ENCODE measurements around the gene CELA2A. TPM values are rescaled to one million over a fixed set of nuclear protein-coding genes. Genes with fewer than 3 reads are reported as not detected.

The CELA2A gene
- not detected for polyA plus RNA-seq

DNA sequence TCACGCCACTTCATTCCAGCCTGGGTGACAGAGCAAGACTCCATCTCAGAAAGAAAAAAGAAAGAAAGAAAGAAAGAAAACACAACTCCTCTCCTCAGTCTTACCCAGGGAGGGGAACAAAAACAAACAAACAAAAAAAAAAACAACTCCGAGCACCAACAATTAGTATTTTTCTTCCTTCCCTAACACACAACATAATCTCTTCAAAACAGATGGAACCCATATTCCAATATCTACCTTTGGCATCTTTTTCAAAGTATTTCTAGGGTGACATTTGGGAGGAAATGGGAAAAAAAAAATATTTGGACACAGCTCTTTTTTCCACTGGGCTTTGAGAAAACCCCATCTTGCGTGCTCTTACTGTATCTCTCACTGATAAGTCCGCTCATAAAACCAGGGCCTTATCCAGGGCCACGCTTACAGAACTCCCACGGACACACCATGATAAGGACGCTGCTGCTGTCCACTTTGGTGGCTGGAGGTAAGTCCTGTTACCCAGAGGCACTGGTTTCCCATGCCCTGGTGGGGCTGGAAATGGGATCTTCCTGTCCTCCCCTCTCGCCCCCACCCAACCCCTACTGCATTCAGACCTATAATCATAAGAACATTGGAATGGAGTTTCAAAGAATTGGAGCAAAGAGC is at the start of gene CELA2A:
Gene CELA2A (plus strand): TSS at position 420 of the 642 bp plus-strand sequence. CDS start 22 bp downstream, at position 442.
- no peak within 1 kb of the TSS for H3K4me3 ChIP-seq (ENCODE audit: low read depth in 1 of 2, low read length in 2 of 2)
- H3K27ac ChIP-seq (ENCODE audit: low read depth in 2 of 2, low read length in 1 of 2) = no peak within 1 kb of the TSS
- H3K36me3 ChIP-seq (ENCODE audit: control insufficient read depth in 2 of 2, insufficient read depth in 2 of 2, low read length in 1 of 2) = no peaks in the 10 kb centered on the region
- H3K9me3 ChIP-seq (ENCODE audit: control insufficient read depth in 2 of 2, insufficient read depth in 1 of 2, low read depth in 1 of 2, low read length in 1 of 2) = no peaks in the 10 kb centered on the region
- 75 to 95% methylated on average over 8 of the region's 8 CpGs for WGBS, 2 donors
- no peaks in the 10 kb centered on the region for H3K4me1 ChIP-seq (ENCODE audit: control insufficient read depth in 2 of 2, insufficient read depth in 2 of 2, low read length in 1 of 2)
- H3K27me3 ChIP-seq (ENCODE audit: control insufficient read depth in 1 of 2, insufficient read depth in 2 of 2, low read length in 2 of 2) = peaks cover 0 to under 1% of the 10 kb centered on the region in 2 donors

GRCh38 chr1:15407580-15407979 is 49.0 kb upstream of the CELA2A start:
- WGBS, 2 donors = 67 to 68% methylated on average over 7 of the region's 7 CpGs
- Histone ChIP-seq H3K36me3 (ENCODE audit: control insufficient read depth in 2 of 2, insufficient read depth in 2 of 2, low read length in 1 of 2) (no peaks in the 10 kb centered on the region), H3K27ac (ENCODE audit: low read depth in 2 of 2, low read length in 1 of 2) (peak overlapping the region in 1 of 2 donors; percentile 20)

GRCh38 chr1:15408890-15409387 is 47.6 kb upstream of the CELA2A start:
- WGBS, 2 donors = 38 to 42% methylated on average over 14 of the region's 14 CpGs
- peak overlapping the region in 1 of 2 donors; percentile 86 for H3K4me3 ChIP-seq (ENCODE audit: low read depth in 1 of 2, low read length in 2 of 2)
- peaks cover 7 to 19% of the 10 kb centered on the region in 2 donors for H3K4me1 ChIP-seq (ENCODE audit: control insufficient read depth in 2 of 2, insufficient read depth in 2 of 2, low read length in 1 of 2)

More at GRCh38 chr1:15407580-15407979, 49.0 kb upstream of the CELA2A start:
- no peaks in the 10 kb centered on the region for H3K9me3 ChIP-seq (ENCODE audit: control insufficient read depth in 2 of 2, insufficient read depth in 1 of 2, low read depth in 1 of 2, low read length in 1 of 2)
- H3K4me1 ChIP-seq (ENCODE audit: control insufficient read depth in 2 of 2, insufficient read depth in 2 of 2, low read length in 1 of 2) = peaks cover 7% of the 10 kb centered on the region in 2 donors
- H3K4me3 ChIP-seq (ENCODE audit: low read depth in 1 of 2, low read length in 2 of 2) = no peak overlapping the region
- H3K27me3 ChIP-seq (ENCODE audit: control insufficient read depth in 1 of 2, insufficient read depth in 2 of 2, low read length in 2 of 2) = no peaks in the 10 kb centered on the region

DNA sequence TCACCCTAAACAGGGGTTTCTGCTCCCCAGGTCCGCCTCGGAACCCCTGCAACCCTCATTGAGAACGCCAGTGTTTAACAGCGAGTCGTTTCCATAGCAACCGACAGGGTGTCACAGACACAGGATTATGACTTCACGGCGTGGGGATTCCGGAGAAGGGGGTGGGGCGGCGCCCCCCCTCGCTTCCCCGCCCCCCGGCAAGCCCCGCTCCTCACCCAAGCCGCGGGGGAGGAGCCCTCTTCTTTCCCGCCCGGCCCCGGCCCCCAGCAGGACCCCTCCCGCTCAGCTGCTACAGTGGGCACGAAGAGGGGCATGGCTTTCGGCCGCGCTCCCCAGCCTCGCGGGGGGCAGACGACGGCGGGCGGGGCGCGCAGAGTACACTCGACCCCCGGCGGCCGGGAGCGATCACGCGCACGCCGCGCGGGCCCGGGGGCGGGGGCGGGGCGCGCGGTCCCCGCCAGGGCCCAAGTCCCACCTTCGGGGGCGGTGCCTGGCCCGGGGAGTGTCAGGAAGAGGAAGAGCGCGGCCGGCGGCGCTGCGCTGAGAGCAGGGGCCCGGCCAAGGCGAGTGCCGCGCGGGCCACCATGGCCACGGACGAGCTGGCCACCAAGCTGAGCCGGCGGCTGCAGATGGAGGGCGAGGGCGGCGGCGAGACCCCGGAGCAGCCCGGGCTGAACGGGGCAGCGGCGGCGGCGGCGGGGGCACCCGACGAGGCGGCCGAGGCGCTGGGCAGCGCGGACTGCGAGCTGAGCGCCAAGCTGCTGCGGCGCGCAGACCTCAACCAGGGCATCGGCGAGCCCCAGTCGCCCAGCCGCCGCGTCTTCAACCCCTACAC is 46.9 kb upstream of the CELA2A start, which contains the start of gene EFHD2:
Gene EFHD2 (plus strand): TSS at position 501 of the 835 bp plus-strand sequence. CDS start 84 bp downstream, at position 585.
- H3K36me3 ChIP-seq (ENCODE audit: control insufficient read depth in 2 of 2, insufficient read depth in 2 of 2, low read length in 1 of 2) = peaks cover 0 to 8% of the 10 kb centered on the region in 2 donors
- peak within 1 kb of the TSS; percentile 86 to 95 for H3K4me3 ChIP-seq (ENCODE audit: low read depth in 1 of 2, low read length in 2 of 2)
- H3K4me1 ChIP-seq (ENCODE audit: control insufficient read depth in 2 of 2, insufficient read depth in 2 of 2, low read length in 1 of 2) = peaks cover 7 to 25% of the 10 kb centered on the region in 2 donors
- peak within 1 kb of the TSS; percentile 66 to 70 for H3K27ac ChIP-seq (ENCODE audit: low read depth in 2 of 2, low read length in 1 of 2)
- 0 to 1% methylated on average over 74 to 99 of the region's 99 CpGs for WGBS, 2 donors
- no peaks in the 10 kb centered on the region for H3K27me3 ChIP-seq (ENCODE audit: control insufficient read depth in 1 of 2, insufficient read depth in 2 of 2, low read length in 2 of 2)
- H3K9me3 ChIP-seq (ENCODE audit: control insufficient read depth in 2 of 2, insufficient read depth in 1 of 2, low read depth in 1 of 2, low read length in 1 of 2) = no peaks in the 10 kb centered on the region

More at GRCh38 chr1:15408890-15409387, 47.6 kb upstream of the CELA2A start:
- Histone ChIP-seq H3K27ac (ENCODE audit: low read depth in 2 of 2, low read length in 1 of 2) (peak overlapping the region; percentile 12 to 50), H3K36me3 (ENCODE audit: control insufficient read depth in 2 of 2, insufficient read depth in 2 of 2, low read length in 1 of 2) (peaks cover 0 to 2% of the 10 kb centered on the region in 2 donors), H3K9me3 (ENCODE audit: control insufficient read depth in 2 of 2, insufficient read depth in 1 of 2, low read depth in 1 of 2, low read length in 1 of 2) (no peaks in the 10 kb centered on the region), H3K27me3 (ENCODE audit: control insufficient read depth in 1 of 2, insufficient read depth in 2 of 2, low read length in 2 of 2) (no peaks in the 10 kb centered on the region)

DNA sequence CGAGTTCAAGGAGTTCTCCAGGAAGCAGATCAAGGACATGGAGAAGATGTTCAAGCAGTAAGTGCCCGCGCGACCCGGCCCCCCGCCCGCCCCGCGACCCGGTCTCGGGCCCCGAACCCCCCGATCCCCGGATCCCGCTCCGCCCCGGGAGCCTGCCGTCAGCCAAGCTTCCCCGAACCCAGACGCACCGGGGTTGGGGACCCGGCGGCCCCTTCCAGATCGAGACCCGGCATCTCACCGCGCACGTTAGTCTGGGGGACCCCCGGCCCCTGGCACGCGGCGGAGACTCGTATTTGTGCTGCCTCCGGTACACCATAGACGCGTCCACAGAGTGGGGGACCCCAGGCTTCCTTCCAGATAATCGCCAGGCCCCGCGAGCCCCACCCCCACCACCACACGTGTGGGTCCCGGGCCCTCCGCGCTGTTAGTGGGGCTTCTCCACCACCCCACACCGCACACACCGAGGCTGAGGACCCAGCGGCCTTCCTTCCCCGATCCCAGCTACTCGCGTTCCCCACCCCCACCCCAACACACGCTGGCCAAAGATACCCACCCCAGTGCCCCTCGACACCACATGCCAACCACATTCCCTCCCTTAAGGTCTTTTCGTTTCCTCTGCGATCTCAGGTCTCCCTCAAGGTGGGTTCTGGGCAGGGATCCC is 46.2 kb upstream of the CELA2A start:
- H3K36me3 ChIP-seq (ENCODE audit: control insufficient read depth in 2 of 2, insufficient read depth in 2 of 2, low read length in 1 of 2) = peaks cover 0 to 8% of the 10 kb centered on the region in 2 donors
- H3K4me3 ChIP-seq (ENCODE audit: low read depth in 1 of 2, low read length in 2 of 2) = peak overlapping the region; percentile 86 to 95
- H3K27ac ChIP-seq (ENCODE audit: low read depth in 2 of 2, low read length in 1 of 2) = peak overlapping the region; percentile 66 to 70
- WGBS, 2 donors = 1 to 2% methylated on average over 53 of the region's 53 CpGs
- peaks cover 7 to 25% of the 10 kb centered on the region in 2 donors for H3K4me1 ChIP-seq (ENCODE audit: control insufficient read depth in 2 of 2, insufficient read depth in 2 of 2, low read length in 1 of 2)
- H3K9me3 ChIP-seq (ENCODE audit: control insufficient read depth in 2 of 2, insufficient read depth in 1 of 2, low read depth in 1 of 2, low read length in 1 of 2) = no peaks in the 10 kb centered on the region
- H3K27me3 ChIP-seq (ENCODE audit: control insufficient read depth in 1 of 2, insufficient read depth in 2 of 2, low read length in 2 of 2) = no peaks in the 10 kb centered on the region

- no peaks in the 10 kb centered on the region for H3K27me3 ChIP-seq (ENCODE audit: control insufficient read depth in 1 of 2, insufficient read depth in 2 of 2, low read length in 2 of 2)
- WGBS, 2 donors = 12 to 17% methylated on average over 11 of the region's 11 CpGs
Measured at GRCh38 chr1:15410884-15411245, 45.7 kb upstream of the CELA2A start.

DNA sequence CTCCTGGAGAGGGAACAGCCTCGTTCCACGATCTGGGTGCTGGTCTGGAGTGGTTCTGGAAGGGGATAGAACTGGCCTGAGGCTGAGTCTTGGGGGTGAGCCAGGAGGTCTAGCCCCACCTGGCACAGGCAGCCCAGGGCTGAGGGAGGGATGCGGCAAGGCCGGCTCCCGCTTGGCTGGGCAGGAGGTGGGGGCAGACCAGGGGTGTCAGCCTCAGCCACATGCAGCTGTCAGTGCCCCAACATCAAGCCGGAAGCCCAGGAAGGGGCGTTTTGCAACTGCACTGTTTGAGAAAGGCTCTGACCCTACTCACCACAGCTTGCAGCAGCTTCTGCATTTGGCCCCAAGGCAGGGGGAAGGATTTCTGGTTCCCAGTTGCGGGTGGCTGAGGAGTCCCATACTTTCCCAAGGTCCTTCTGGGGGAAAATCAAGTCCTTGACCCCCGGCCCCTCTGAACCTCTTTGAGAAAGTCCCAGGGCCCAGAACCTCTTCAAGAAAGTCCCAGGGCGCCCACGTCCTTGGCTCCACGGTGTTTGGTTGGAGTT is 44.9 kb upstream of the CELA2A start:
- H3K27ac ChIP-seq (ENCODE audit: low read depth in 2 of 2, low read length in 1 of 2) = peak overlapping the region in 1 of 2 donors; percentile 34
- H3K27me3 ChIP-seq (ENCODE audit: control insufficient read depth in 1 of 2, insufficient read depth in 2 of 2, low read length in 2 of 2) = no peaks in the 10 kb centered on the region
- H3K4me3 ChIP-seq (ENCODE audit: low read depth in 1 of 2, low read length in 2 of 2) = peak overlapping the region; percentile 86 to 95
- 35 to 36% methylated on average over 12 of the region's 12 CpGs for WGBS, 2 donors
- H3K9me3 ChIP-seq (ENCODE audit: control insufficient read depth in 2 of 2, insufficient read depth in 1 of 2, low read depth in 1 of 2, low read length in 1 of 2) = no peaks in the 10 kb centered on the region
- H3K36me3 ChIP-seq (ENCODE audit: control insufficient read depth in 2 of 2, insufficient read depth in 2 of 2, low read length in 1 of 2) = peaks cover 0 to 8% of the 10 kb centered on the region in 2 donors
- H3K4me1 ChIP-seq (ENCODE audit: control insufficient read depth in 2 of 2, insufficient read depth in 2 of 2, low read length in 1 of 2) = peaks cover 7 to 35% of the 10 kb centered on the region in 2 donors

More at GRCh38 chr1:15410884-15411245, 45.7 kb upstream of the CELA2A start:
- Histone ChIP-seq H3K36me3 (ENCODE audit: control insufficient read depth in 2 of 2, insufficient read depth in 2 of 2, low read length in 1 of 2) (peaks cover 0 to 8% of the 10 kb centered on the region in 2 donors), H3K4me3 (ENCODE audit: low read depth in 1 of 2, low read length in 2 of 2) (peak overlapping the region; percentile 86 to 95), H3K9me3 (ENCODE audit: control insufficient read depth in 2 of 2, insufficient read depth in 1 of 2, low read depth in 1 of 2, low read length in 1 of 2) (no peaks in the 10 kb centered on the region), H3K27ac (ENCODE audit: low read depth in 2 of 2, low read length in 1 of 2) (peak overlapping the region in 1 of 2 donors; percentile 27), H3K4me1 (ENCODE audit: control insufficient read depth in 2 of 2, insufficient read depth in 2 of 2, low read length in 1 of 2) (peaks cover 7 to 28% of the 10 kb centered on the region in 2 donors)

DNA sequence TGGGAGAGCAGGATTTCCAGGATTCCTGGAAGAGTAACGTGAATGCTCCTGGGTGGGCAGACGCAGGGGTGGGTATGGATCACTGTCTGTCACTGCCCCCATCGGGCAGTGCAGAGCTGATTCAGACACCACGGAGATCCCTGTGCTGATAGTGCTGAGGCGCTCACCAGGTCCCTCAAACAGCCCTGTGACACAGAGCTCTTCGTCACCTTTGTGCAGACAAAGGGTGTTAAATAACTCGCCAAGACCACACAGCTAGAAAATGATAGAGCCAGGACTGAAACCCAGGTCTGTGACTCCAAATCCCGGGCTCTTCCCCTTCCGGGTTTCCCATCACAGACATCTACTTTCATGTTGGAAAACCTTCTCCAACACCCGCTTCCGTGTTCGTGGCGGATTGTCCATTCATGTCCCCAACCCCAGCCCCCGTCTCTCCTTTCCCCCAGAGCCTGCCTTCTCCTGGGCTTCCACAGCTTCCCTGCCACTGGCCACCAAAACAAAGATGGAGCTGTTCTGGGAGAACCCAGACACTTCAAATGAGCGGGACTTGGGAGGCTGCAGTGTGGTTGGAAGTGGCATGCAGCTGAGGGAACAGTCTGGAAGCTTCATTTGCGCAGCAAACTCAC is 44.2 kb upstream of the CELA2A start:
- Histone ChIP-seq H3K36me3 (ENCODE audit: control insufficient read depth in 2 of 2, insufficient read depth in 2 of 2, low read length in 1 of 2) (peaks cover 0 to 8% of the 10 kb centered on the region in 2 donors), H3K27ac (ENCODE audit: low read depth in 2 of 2, low read length in 1 of 2) (peak overlapping the region in 1 of 2 donors; percentile 10), H3K4me3 (ENCODE audit: low read depth in 1 of 2, low read length in 2 of 2) (peak overlapping the region in 1 of 2 donors; percentile 86), H3K4me1 (ENCODE audit: control insufficient read depth in 2 of 2, insufficient read depth in 2 of 2, low read length in 1 of 2) (peaks cover 7 to 36% of the 10 kb centered on the region in 2 donors), H3K9me3 (ENCODE audit: control insufficient read depth in 2 of 2, insufficient read depth in 1 of 2, low read depth in 1 of 2, low read length in 1 of 2) (no peaks in the 10 kb centered on the region), H3K27me3 (ENCODE audit: control insufficient read depth in 1 of 2, insufficient read depth in 2 of 2, low read length in 2 of 2) (no peaks in the 10 kb centered on the region)
- 57 to 72% methylated on average over 16 of the region's 16 CpGs for WGBS, 2 donors
